Activated B cell treated with CpG ODN at 0.5 μM for 24 hours (primary cell): ENCODE results near the gene GET3. TPM values are rescaled to one million over a fixed set of nuclear protein-coding genes. Genes with fewer than 3 reads are reported as not detected.

Experiments used
- ATAC-seq: fragments of 200-7000 bp; cut with Tn5 transposase; one replicate; pipeline ENCODE4 v1.10.0; 2021; ENCODE audit warnings: low read depth, mild to moderate bottlenecking, moderate library complexity
- CTCF ChIA-PET: fragments of 350-600 bp; sonication (Branson Sonifier 250); formaldehyde crosslinking; loops from one replicate; lab custom pipeline; 2021; ENCODE audit warnings: antibody characterized with exemption; lab: Charles Lee
- POLR2A ChIA-PET: fragments of 350-600 bp; sonication (Branson Sonifier 250); formaldehyde crosslinking; loops from one replicate; lab custom pipeline; 2021; ENCODE audit warnings: antibody characterized with exemption; lab: Charles Lee
- DNase-seq: peaks from one replicate; pipeline ENCODE4 v3.0.0; 2022
- H3K27ac Mint-ChIP-seq: one replicate; pipeline ENCODE4 v1.8.0; 2020; ENCODE audit warnings: mixed read lengths
- H3K27me3 Mint-ChIP-seq: one replicate; pipeline ENCODE4 v1.8.0; 2021; ENCODE audit warnings: mixed read lengths
- H3K36me3 Mint-ChIP-seq: one replicate; pipeline ENCODE4 v1.8.0; 2021; ENCODE audit warnings: low read depth, mixed read lengths
- H3K4me1 Mint-ChIP-seq: one replicate; pipeline ENCODE4 v1.8.0; 2021; ENCODE audit warnings: mixed read lengths
- H3K4me3 Mint-ChIP-seq: one replicate; pipeline ENCODE4 v1.8.0; 2020; ENCODE audit warnings: mild to moderate bottlenecking, mixed read lengths
- H3K9me3 Mint-ChIP-seq: one replicate; pipeline ENCODE4 v1.8.0; 2020; ENCODE audit warnings: mixed read lengths
- intact Hi-C: fragments of 100-400 bp; cut with micrococcal nuclease; formaldehyde crosslinking; loops from one replicate; pipeline ENCODE4 v1.15.1; 2024
- total RNA-seq: library from RNA; stranded (reverse); gene quantifications from 2 replicates; pipeline ENCODE4 v1.2.3, GENCODE V29; 2022
- TF ChIP-seq, protein P1 (sequence below): fragments of 200-600 bp; IDR thresholded peaks from one replicate; pipeline ENCODE4 v1.8.0; 2022; ENCODE audit warnings: antibody characterized with exemption, mild to moderate bottlenecking

Gene GET3
- total RNA-seq, 1 donor from 2014 or later = 59.6 TPM

DNA sequence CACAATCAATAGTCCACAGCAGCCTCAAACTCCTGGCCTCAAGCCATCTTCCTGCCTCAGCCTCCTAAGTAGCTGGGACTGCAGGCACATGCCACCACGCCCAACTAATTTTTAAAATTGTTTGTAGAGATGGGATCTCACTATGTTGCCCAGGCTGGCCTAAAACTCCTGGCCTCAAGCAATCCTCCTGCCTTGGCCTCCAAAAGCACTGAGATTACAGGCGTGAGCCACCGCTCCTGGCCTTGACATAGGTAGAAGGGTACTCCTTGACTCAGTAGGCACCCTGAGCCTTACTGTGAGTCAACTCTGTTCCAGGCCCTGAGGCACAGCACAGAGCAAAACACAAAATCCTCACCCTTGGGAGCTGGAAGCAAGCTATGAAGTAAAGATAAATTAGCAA lies 21.4 kb upstream of the GET3 start:
- intact Hi-C loops = loop anchor here (2.0 kb wide), 1 partner anchor 131 kb away; no protein-coding TSS in a partner anchor
- ATAC-seq (no peak), DNase-seq (no peak)
- Mint-ChIP-seq H3K9me3 (no peaks in the 10 kb centered on the region), H3K27me3 (no peaks in the 10 kb centered on the region), H3K27ac (no peak overlapping the region), H3K4me3 (no peak overlapping the region), H3K36me3 (peaks cover 59% of the 10 kb centered on the region), H3K4me1 (peaks cover 17% of the 10 kb centered on the region)
- POLR2A ChIA-PET = no interaction called here
- CTCF ChIA-PET = interaction anchor here (0.7 to 3.3 kb wide), 4 partner anchors 21 to 44 kb away, joined by 4 to 14 read pairs (median 9); no protein-coding TSS in a partner anchor
- TF ChIP-seq, protein P1, sequence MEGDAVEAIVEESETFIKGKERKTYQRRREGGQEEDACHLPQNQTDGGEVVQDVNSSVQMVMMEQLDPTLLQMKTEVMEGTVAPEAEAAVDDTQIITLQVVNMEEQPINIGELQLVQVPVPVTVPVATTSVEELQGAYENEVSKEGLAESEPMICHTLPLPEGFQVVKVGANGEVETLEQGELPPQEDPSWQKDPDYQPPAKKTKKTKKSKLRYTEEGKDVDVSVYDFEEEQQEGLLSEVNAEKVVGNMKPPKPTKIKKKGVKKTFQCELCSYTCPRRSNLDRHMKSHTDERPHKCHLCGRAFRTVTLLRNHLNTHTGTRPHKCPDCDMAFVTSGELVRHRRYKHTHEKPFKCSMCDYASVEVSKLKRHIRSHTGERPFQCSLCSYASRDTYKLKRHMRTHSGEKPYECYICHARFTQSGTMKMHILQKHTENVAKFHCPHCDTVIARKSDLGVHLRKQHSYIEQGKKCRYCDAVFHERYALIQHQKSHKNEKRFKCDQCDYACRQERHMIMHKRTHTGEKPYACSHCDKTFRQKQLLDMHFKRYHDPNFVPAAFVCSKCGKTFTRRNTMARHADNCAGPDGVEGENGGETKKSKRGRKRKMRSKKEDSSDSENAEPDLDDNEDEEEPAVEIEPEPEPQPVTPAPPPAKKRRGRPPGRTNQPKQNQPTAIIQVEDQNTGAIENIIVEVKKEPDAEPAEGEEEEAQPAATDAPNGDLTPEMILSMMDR = no peak

DNA sequence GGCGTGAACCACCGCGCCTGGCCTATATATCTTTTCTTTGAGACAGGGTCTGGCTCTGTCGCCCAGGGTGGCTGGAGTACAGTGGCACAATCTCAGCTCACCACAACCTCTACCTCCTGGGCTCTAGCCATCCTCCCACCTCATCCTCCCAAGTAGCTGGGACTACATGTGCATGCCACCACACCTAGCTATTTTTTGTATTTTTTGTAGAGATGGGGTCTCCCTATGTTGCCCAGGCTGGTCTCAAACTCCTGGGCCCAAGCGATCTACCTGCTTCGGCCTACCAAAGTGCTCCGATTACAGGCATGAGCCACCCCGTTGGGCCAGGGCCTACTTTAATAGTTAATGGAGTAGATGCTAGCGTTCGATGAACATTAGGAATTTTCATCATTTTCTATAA lies 17.0 kb upstream of the GET3 start:
- intact Hi-C loops = loop anchor here (5.0 kb wide), 4 partner anchors 38 to 217 kb away; partner anchors contain the start of genes CALR, DHPS, MAN2B1 and WDR83
- H3K4me1 Mint-ChIP-seq = peaks cover 44% of the 10 kb centered on the region
- H3K27ac Mint-ChIP-seq = no peak overlapping the region
- ChIA-PET POLR2A (interaction anchor here (7.0 kb wide), 1 partner anchor 15 kb away, joined by 121 read pairs; the partner anchor contains the start of genes GET3 and TRIR), CTCF (no interaction called here)
- peak overlapping the region; percentile 72 for H3K4me3 Mint-ChIP-seq
- peaks cover 43% of the 10 kb centered on the region for H3K36me3 Mint-ChIP-seq
- H3K27me3 Mint-ChIP-seq = no peaks in the 10 kb centered on the region
- ATAC-seq (no peak), DNase-seq (no peak)
- TF ChIP-seq, protein P1 = no peak
- H3K9me3 Mint-ChIP-seq = no peaks in the 10 kb centered on the region

DNA sequence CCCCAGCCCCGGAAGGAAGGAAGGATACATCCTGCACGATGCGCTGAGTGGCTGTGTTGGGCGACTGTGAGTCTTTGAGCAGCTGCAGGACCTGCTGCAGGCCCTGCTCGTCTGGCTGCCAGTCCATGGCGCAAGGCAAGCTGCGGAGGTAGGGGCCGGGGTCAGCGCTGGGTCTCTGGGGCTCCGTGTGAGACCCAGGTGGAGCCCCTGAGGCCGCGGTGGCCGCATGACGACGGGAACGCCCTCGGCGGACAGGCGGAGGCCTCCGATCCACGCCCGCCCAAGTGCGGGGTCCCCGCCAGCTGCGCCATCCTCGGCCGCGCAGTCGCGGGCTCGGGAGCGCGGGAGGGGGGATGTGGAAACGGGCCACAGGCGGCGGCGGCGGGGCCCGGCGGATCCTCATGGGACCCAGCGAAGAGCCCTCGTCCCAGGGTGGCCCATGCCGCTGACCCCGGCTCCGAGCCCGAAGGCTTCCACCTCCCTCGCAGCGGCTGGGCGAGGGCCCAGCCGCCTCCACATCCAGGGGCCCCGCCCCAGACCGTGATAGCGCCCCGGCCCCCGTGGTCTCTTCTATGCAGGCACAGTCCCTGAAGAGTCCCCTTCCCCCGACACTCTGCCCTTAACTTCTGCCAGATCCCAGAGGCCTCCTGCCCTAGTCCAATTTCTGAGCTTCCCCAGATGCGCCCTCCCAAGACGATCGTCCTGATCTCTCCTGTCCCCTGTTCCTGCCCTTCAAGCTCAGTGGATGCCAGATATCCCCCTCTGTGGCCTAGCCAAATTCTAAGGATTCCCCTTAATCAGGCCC lies 16.2 kb upstream of the GET3 start:
- ChIA-PET POLR2A (interaction anchor here (0.6 to 7.0 kb wide), 4 partner anchors 15 to 72 kb away, joined by 3 to 121 read pairs (median 4); partner anchors contain the start of genes FBXW9, GET3, MAN2B1 and TRIR), CTCF (interaction anchor here (1.1 to 3.6 kb wide), 3 partner anchors 13 to 75 kb away, joined by 3 to 14 read pairs (median 8); partner anchors contain the start of gene TRIR)
- peak overlapping the region; percentile 89 for H3K4me3 Mint-ChIP-seq
- H3K36me3 Mint-ChIP-seq = peaks cover 38% of the 10 kb centered on the region
- peaks cover 44% of the 10 kb centered on the region for H3K4me1 Mint-ChIP-seq
- TF ChIP-seq, protein P1 = no peak
- intact Hi-C loops = loop anchor here (5.0 kb wide), 4 partner anchors 39 to 216 kb away; partner anchors contain the start of genes CALR, DHPS, MAN2B1 and WDR83
- DNase-seq = no peak
- H3K27ac Mint-ChIP-seq = peak overlapping the region; percentile 74
- H3K27me3 Mint-ChIP-seq = no peaks in the 10 kb centered on the region
- no peak for ATAC-seq
- H3K9me3 Mint-ChIP-seq = no peaks in the 10 kb centered on the region

DNA sequence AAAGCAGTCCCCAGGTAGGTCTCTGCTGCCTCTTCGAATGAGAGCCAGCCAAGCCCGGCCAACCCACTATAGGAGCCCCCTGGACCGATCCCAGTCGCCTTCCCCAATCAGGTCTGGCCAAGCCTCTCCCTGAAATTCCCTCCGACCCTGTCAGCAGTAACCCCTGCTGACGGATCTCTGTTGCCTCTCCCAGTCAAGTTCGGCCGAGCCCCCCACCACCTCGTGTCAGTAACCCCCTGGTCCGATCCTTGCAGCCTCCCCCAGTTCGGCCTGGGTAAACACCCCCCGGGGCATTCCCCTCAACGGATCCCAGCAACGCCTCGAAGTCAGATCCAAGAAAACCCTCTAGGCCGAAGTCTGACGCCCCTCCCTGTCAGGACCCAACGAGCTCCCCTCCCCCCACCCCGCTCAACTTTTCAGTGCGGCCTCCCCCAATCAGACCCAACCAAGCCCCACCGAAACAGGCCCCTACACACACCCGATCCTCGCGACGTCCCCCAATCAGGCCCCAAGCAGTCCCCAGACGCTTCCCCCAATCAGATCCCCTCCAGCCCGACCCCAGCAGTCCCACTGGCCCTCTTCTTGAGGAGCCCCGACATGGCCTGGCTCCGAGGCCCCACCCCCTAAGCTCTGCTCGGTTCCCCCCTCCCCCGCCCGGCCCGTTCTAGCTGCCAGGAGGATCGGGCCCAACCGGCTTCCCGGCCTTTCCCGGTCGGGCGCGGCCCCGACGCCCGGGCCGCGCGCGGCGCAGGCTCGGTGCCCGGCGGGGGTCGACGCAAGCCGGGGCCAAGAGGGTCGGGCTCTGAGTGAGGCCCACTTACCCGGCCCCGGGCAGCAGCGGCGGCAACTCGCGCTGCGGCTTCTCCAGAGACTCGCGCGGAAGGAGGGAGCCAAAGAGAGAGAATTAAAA lies 15.4 kb upstream of the GET3 start:
- ChIA-PET CTCF (interaction anchor here (1.1 to 3.6 kb wide), 6 partner anchors 12 to 74 kb away, joined by 3 to 14 read pairs (median 4); partner anchors contain the start of genes GET3 and TRIR), POLR2A (interaction anchor here (0.6 to 7.0 kb wide), 12 partner anchors 9 to 159 kb away, joined by 3 to 121 read pairs (median 4); partner anchors contain the start of genes DHPS, DNASE2, FBXW9 and GET3)
- H3K27me3 Mint-ChIP-seq = no peaks in the 10 kb centered on the region
- peak overlapping the region; percentile 74 for H3K27ac Mint-ChIP-seq
- H3K9me3 Mint-ChIP-seq = no peaks in the 10 kb centered on the region
- peaks cover 43% of the 10 kb centered on the region for H3K4me1 Mint-ChIP-seq
- peak overlapping the region; percentile 92 for H3K4me3 Mint-ChIP-seq
- ATAC-seq (peak; percentile 38), DNase-seq (peak; percentile 40)
- TF ChIP-seq, protein P1 = no peak
- intact Hi-C loops = loop anchor here (1.0 to 5.0 kb wide), 6 partner anchors 12 to 215 kb away; partner anchors contain the start of genes CALR, DHPS, FBXW9 and MAN2B1
- H3K36me3 Mint-ChIP-seq = peaks cover 35% of the 10 kb centered on the region
